Measurements from ENCODE around the gene AGGF1.
"Not testable (repeated sequence)": the region's sequence is repeated elsewhere in the genome, so short reads cannot be mapped to it uniquely, and the experiment has no call there.

AGGF1 gene

GRCh38 chr5:77022511-77023417, 7.4 kb upstream of the AGGF1 start:
- DNase-seq (ENCODE audit: extremely low read depth in 1 of 2, low read depth in 1 of 2): no peak

GRCh38 chr5:77024490-77024889, 5.7 kb upstream of the AGGF1 start:
- no peak for DNase-seq (ENCODE audit: extremely low read depth in 1 of 2, low read depth in 1 of 2)

DNA sequence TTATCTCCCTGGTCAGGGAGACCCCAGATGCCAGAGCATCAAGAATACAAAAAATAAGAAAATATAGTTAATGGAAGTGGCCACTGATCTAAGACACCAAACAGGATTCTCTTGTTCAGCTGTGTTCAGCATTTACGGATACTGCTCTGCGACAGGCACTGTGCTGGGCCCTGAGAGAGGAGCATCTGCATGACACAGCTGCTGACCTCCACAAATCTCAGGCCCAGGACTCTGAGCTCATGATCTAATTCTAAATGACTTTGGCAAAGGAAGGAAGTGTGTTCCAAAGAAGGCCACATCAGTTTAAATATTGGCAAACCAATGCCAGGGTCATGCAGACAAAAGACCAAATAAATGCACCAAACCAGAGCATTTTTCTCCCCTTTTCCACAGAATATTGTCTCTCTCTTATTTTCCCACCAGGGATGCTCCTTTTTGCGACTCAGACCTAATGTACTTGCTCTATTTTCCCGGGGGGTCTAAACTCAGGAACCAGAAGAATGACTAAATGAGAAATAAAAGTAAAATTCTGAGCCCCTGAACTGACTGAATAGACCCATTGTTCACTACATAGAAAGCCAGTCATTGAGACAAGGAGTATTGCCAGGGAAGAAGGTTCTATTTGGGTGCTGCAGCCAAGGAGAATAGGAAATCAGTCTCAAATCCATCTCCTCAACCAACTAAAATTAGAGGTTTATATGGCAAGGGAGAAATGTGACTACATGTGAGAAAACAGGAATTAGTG, 1.4 kb upstream of the AGGF1 start:
- no peak for DNase-seq (ENCODE audit: extremely low read depth in 1 of 2, low read depth in 1 of 2)

DNA sequence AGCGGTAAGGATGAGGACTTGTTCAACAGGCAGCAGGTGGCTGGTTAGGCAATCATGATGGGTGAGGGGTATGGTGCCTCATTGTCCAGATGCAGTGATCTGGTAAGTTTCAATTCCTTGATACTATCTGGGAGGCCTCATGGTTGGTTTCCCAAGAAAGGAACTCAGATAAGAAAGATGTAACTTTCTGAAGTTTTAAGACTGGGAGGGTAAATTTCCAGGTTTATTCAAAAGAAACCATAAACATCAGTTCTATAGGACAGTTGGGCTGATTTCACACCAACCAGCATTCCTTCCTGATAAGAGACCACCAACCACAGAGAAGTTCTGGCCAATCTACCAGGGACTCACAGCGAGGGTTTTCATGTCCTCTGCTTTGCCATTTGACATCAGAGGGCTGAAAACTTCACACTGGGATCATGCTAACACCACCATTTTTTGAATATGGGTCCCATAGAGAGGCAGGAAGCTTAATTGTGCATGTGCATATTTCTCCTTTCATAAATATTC, 773 bp upstream of the AGGF1 start:
- no peak for DNase-seq (ENCODE audit: extremely low read depth in 1 of 2, low read depth in 1 of 2)

DNA sequence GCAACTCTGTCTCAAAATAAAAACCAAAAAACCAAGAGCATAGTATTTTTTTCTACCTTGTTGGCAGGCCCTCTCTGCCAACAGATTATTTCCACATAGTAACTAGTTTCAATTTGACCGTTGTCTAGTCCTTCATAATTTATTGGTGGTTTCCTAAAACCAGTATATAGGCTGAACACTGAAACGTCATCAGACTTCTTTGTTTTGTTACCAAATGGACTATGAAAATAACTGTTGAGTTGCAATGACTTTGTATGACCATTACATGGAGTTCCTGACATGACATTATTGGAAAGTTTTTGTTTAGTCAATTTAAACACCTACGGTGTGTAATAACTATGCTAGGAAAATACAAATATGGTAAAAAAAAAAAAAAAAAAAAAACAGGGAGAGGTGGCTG, 1.7 kb downstream of the AGGF1 start:
- no peak for DNase-seq (ENCODE audit: extremely low read depth in 1 of 2, low read depth in 1 of 2)

GRCh38 chr5:77032635-77033034, 2.4 kb downstream of the AGGF1 start:
- no peak for DNase-seq (ENCODE audit: extremely low read depth in 1 of 2, low read depth in 1 of 2)

GRCh38 chr5:77033338-77033737, 3.1 kb downstream of the AGGF1 start:
- DNase-seq (ENCODE audit: extremely low read depth in 1 of 2, low read depth in 1 of 2): no peak

- no peak for DNase-seq (ENCODE audit: extremely low read depth in 1 of 2, low read depth in 1 of 2)
Observed at GRCh38 chr5:77035950-77036349, 5.7 kb downstream of the AGGF1 start.

DNA sequence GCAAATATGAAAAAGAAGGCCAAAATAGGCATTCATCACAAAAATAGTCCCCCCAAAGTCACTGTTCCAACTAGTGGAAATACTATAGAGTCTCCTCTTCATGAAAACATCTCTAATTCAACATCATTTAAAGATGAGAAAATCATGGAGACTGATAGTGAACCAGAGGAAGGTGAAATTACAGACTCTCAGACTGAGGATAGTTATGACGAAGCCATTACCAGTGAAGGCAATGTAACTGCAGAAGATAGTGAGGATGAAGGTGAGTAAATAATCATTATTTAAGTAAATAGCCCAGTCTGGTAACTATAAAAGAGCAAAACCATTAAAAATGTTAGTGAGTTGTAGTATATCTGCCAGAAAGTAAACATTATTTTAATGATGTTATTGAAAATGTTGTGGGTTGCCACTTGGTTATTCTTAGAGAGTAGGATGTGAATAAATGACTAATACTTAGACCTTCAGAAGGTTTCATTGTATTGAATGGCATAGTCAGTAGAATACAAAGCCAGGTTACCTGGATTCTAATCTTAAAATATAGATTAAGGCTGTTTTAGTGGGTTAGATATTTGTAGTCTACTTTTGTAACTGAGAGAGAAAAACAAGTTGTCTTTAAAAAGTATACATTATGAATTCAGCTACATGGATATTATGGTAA, 16.3 kb downstream of the AGGF1 start:
- no peak for DNase-seq (ENCODE audit: extremely low read depth in 1 of 2, low read depth in 1 of 2)

DNA sequence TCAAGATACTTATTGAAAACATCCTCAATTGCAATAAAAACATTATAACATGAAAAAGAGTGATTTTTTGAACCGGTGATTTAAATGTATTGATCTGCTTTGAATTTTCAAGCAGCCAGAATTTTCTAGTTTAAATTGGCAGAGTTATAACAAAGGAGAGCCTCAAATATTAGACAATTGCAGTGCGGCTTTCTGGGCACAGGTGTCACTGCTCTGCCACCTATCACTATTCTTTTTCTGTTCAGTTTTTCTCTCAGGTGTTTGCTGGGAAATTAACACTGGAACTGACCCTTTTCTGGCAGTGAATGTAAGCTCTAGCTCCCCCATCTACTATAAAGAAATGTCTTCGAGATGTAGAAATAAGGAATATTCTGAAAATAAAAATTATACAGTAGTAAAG, 33.8 kb downstream of the AGGF1 start:
- DNase-seq (ENCODE audit: extremely low read depth in 1 of 2, low read depth in 1 of 2): no peak

DNA sequence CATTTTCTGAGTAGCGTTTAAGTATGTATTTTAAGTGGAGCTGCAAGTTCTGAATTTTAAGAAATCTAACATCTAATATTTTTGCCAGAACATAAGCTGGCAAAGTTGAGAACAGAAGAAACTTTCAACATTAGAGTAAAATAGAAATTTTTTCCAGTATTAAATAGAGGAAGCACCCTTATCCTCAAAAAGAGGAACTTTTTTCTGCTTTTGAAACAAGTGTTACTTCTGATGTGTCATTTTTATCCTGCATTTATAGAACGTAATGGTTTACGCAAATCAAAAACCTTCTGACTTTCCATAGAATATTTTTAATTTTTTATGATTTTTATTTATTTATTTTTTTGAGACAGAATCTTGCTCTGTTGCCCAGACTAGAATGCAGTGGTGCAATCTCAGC, 35.1 kb downstream of the AGGF1 start:
- no peak for DNase-seq (ENCODE audit: extremely low read depth in 1 of 2, low read depth in 1 of 2)

GRCh38 chr5:77066184-77066583, 36.0 kb downstream of the AGGF1 start:
- DNase-seq (ENCODE audit: extremely low read depth in 1 of 2, low read depth in 1 of 2): no peak

- no peak for DNase-seq (ENCODE audit: extremely low read depth in 1 of 2, low read depth in 1 of 2)
Observed at GRCh38 chr5:77066823-77067442, 36.7 kb downstream of the AGGF1 start.

- no peak for DNase-seq (ENCODE audit: extremely low read depth in 1 of 2, low read depth in 1 of 2)
Observed at GRCh38 chr5:77073667-77074066, 43.5 kb downstream of the AGGF1 start.

DNA sequence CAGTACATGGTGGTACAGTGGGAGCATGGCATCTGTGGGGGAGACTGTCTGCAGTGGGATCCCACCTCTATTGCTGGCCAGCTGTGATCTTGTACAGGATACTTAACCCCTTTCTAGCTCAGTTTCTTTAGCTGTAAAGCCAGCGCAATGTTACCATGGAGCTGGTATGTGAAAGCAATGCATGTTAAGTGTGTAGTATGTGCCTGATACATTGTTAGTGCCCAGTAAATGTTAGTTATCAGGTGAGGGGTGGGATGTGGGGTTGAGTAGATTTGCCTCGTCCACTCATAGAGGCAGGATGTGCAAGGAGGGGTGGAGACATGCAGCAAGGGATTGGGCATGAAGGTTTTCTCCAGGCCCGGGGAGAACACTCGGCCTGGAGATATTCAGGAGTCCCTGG, 44.5 kb downstream of the AGGF1 start:
- no peak for DNase-seq (ENCODE audit: extremely low read depth in 1 of 2, low read depth in 1 of 2)

DNA sequence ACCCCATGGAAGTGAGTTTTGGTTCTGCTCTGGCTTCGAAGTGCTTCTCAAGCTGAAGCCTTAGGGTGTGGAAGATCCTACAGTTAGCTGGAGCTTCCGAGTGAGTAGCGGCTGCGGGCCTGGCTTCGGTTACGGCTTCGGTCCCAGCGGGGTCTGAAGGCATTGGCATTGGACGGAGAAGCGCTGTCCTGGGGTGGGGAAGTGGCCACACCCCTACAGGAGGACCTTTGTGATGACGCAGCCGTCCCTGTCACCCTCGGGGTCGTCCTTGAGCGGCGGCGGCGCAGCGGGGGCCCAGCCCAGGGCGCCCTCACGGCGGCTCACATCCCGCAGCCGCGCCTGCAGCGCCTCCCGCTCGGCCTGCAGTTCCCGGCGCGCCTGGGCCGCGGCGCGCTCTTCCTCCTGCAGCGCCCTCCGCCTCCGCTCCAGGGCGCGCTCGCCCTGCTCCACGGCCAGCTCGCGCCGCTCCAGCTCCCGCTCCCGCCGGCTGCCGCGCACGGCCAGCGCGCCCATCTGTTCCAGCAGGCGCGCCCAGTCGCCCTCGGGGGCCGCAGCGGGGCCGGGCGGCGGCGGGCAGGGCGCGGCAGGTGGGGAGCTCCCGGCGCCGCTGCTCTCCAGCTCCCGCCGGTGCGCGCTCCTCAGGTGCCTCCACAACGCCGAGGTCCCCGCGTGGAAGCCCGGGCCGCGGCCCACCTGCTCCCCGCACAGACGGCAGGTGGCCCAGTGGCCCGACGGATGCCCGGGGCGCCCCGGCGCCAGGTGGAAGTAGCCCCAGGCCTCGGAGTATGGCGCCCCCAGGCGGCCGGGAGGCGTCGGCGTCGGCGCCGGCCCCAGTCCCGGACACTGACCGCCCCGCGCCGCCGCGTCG, 47.0 kb downstream of the AGGF1 start:
- DNase-seq (ENCODE audit: extremely low read depth in 1 of 2, low read depth in 1 of 2): peak; percentile 21 to 42

- DNase-seq (ENCODE audit: extremely low read depth in 1 of 2, low read depth in 1 of 2): no peak
Observed at GRCh38 chr5:77077829-77078176, 47.6 kb downstream of the AGGF1 start.

DNA sequence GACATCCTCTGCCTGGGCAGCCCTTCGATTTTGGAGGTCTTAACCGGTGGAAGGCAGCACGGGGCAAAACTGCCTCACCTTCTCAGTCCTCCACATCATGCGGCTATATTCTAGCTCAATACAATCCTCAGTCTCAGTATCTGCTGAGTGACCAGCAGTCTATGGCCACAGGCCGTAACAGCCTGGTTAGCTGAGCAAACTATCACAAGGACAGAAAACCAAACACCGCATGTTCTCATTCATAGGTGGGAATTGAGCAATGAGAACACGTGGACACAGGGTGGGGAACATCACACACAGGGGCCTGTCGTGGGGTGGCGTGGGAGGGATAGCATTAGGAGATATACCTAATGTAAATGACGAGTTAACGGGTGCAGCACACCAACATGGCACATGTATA, 50.3 kb downstream of the AGGF1 start:
- DNase-seq (ENCODE audit: extremely low read depth in 1 of 2, low read depth in 1 of 2): not testable (repeated sequence)

- DNase-seq (ENCODE audit: extremely low read depth in 1 of 2, low read depth in 1 of 2): no peak
Observed at GRCh38 chr5:77080905-77081304, 50.7 kb downstream of the AGGF1 start.

- no peak for DNase-seq (ENCODE audit: extremely low read depth in 1 of 2, low read depth in 1 of 2)
Observed at GRCh38 chr5:77082280-77082679, 52.1 kb downstream of the AGGF1 start.
